RWPE1 (cell line): Measurements from ENCODE around the gene C20orf173.

ENCODE experiments used
- CTCF ChIA-PET: fragments of 350-600 bp; sonication (Branson Sonifier 250); formaldehyde crosslinking; extraction: SDS; loops from one replicate; lab custom pipeline; 2021; lab: Yijun Ruan, JAX
- POLR2A ChIA-PET: fragments of 400-600 bp; formaldehyde crosslinking; extraction: SDS; loops from one replicate; lab custom pipeline; 2020; ENCODE audit warnings: antibody characterized with exemption; ENCODE audit not compliant: low non-redundant PET; lab: Yijun Ruan, JAX
- DNase-seq: peaks from one replicate; pipeline ENCODE4 v3.0.0; 2012; ENCODE audit warnings: low spot score
- H3K27ac ChIP-seq: fragments of 450-650 bp; 2 replicates; pipeline ENCODE4 v1.5.1; 2017
- TF ChIP-seq, protein P1 (sequence below): fragments of 450-650 bp; conservative IDR thresholded peaks from 2 replicates; pipeline ENCODE4 v1.5.1; 2017; ENCODE audit warnings: low read depth, mild to moderate bottlenecking

The C20orf173 gene

DNA sequence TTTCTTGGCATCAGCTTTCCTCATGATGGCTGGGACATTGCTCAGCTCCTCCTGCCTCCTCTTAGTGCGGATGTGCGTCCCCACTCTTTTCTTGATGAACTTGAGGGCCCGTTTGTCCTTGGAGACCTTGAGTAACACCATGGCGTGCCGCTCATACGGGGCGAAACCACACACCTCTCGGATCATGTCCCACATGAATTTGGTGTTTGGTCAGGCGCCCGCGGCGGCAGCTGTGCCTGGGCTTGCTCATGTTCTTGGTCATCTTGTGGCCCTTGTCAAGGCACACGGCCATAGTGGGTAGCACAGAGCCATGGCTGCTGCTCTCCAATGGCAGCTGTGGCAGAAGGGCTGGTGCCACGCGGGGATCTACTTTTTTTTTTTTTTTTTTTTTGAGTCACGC, 15.0 kb upstream of the C20orf173 start:
- ChIA-PET POLR2A (interaction anchor here (0.6 kb wide), 1 partner anchor 163 kb away, joined by 5 read pairs; no protein-coding TSS in a partner anchor), CTCF (interaction anchor here (0.6 kb wide), 1 partner anchor 363 kb away, joined by 3 read pairs; no protein-coding TSS in a partner anchor)
- TF ChIP-seq, protein P1, sequence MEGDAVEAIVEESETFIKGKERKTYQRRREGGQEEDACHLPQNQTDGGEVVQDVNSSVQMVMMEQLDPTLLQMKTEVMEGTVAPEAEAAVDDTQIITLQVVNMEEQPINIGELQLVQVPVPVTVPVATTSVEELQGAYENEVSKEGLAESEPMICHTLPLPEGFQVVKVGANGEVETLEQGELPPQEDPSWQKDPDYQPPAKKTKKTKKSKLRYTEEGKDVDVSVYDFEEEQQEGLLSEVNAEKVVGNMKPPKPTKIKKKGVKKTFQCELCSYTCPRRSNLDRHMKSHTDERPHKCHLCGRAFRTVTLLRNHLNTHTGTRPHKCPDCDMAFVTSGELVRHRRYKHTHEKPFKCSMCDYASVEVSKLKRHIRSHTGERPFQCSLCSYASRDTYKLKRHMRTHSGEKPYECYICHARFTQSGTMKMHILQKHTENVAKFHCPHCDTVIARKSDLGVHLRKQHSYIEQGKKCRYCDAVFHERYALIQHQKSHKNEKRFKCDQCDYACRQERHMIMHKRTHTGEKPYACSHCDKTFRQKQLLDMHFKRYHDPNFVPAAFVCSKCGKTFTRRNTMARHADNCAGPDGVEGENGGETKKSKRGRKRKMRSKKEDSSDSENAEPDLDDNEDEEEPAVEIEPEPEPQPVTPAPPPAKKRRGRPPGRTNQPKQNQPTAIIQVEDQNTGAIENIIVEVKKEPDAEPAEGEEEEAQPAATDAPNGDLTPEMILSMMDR, result no peak
- H3K27ac ChIP-seq, result no peak overlapping the region
- no peak for DNase-seq

DNA sequence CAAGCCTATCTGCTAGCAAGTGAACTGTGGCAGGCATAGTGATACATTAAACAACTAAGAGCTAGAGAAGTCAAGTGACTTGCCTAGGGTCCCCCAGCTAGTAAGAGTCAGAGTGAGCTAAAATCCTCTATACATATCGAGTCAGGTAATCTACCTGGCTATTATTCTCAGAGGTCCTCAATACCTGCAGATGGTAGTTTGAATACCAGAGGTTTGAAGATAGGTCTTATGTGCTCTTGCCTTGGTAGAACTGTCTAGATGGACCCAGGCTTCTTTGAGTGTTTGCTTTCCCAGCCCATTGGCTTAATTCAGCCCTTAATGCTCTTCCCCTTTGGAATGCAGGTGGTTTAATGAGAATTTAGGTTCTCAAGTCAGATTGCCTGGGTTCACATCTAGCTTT, 13.5 kb upstream of the C20orf173 start:
- ChIA-PET CTCF (interaction anchor here (0.6 to 0.7 kb wide), 4 partner anchors 45 to 753 kb away, joined by 3 to 4 read pairs (median 3); no protein-coding TSS in a partner anchor), POLR2A (interaction anchor here (0.7 kb wide), 1 partner anchor 105 kb away, joined by 4 read pairs; no protein-coding TSS in a partner anchor)
- TF ChIP-seq, protein P1, result no peak
- DNase-seq, result no peak
- H3K27ac ChIP-seq, result peak overlapping the region; percentile 81

DNA sequence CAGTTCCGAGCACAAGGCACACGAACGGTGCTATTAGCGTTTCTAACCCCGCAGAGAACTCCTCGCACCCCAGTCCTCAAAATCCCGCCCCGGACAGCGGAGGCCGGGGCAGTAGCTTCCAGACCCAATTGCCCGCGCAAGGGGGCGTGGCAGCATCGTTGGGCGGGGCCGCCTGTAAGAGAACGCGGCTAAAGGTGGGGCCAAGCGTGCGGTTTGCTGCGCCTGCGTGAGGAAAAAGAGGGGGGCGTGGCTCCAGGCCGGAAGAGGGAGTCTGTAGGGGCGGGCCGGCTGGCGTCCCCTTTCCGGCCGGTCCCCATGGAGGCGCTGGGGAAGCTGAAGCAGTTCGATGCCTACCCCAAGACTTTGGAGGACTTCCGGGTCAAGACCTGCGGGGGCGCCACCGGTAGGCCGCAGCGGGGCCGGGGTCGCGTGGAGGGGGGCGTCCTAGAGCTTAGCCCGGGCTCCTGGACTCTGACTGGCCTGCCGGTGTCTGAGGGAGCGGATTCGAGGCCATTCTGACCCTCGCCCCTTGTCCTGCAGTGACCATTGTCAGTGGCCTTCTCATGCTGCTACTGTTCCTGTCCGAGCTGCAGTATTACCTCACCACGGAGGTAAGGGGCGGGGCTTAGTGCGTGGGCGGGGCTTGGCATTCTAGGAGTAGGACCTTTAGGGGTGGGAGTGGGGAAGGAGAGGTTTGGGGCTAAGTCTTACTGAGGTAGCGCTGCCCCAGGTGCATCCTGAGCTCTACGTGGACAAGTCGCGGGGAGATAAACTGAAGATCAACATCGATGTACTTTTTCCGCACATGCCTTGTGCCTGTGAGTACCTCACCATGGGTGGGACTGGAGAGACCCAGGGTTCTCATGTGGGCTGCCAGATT, 12.6 kb upstream of the C20orf173 start, which contains the start of gene ERGIC3:
Gene ERGIC3 (plus strand): TSS at position 296 of the 880 bp plus-strand sequence. CDS start 20 bp downstream, at position 316.
- POLR2A ChIA-PET, result interaction anchor here (0.6 to 0.8 kb wide), 5 partner anchors 29 to 143 kb away, joined by 3 to 7 read pairs (median 3); no protein-coding TSS in a partner anchor

DNA sequence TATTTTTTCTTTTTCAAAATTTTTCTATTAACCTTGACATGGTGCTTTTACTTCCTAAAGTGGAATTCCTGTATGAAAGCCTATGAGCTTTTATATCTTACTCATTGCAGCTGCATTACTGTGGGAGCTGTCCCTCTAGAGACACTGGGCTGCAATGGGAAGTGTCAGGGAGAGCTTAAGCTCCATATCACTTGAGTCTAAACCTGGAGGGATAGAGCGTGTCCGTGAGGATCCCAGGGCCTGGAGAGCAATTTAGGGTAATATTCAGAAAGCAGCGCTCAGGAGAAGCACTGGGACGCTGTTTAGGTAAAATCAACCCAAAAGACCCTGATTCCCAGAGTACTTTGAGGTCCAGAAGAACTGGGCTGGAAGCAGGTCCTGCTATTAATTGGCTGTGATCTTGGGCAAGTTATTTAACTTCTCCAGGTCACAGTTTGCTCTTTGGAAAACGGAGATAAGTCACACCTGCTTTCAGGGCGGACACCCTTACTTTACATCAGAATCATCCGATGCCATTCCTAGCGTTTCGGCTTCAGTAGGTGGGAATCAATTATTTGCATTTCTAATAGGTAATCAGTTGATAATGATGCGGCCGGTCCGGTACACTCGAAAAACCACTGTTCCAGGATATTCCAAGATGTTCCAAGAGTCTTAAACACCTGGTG, 11.8 kb upstream of the C20orf173 start:
- CTCF ChIA-PET, result interaction anchor here (0.7 to 1.1 kb wide), 5 partner anchors 8 to 239 kb away, joined by 3 to 5 read pairs (median 4); no protein-coding TSS in a partner anchor
- H3K27ac ChIP-seq, result peak overlapping the region; percentile 81
- DNase-seq, result no peak
- POLR2A ChIA-PET, result interaction anchor here (0.5 to 0.8 kb wide), 7 partner anchors 15 to 137 kb away, joined by 3 to 7 read pairs (median 4); no protein-coding TSS in a partner anchor
- TF ChIP-seq, protein P1, result no peak

More for the DNA sequence above, 12.6 kb upstream of the C20orf173 start, which contains the start of gene ERGIC3:
- DNase-seq, result peak; percentile 98
- TF ChIP-seq, protein P1, result no peak
- CTCF ChIA-PET, result interaction anchor here (0.5 to 1.1 kb wide), 6 partner anchors 14 to 239 kb away, joined by 3 to 5 read pairs (median 4); no protein-coding TSS in a partner anchor
- peak within 1 kb of the TSS; percentile 81 for H3K27ac ChIP-seq

DNA sequence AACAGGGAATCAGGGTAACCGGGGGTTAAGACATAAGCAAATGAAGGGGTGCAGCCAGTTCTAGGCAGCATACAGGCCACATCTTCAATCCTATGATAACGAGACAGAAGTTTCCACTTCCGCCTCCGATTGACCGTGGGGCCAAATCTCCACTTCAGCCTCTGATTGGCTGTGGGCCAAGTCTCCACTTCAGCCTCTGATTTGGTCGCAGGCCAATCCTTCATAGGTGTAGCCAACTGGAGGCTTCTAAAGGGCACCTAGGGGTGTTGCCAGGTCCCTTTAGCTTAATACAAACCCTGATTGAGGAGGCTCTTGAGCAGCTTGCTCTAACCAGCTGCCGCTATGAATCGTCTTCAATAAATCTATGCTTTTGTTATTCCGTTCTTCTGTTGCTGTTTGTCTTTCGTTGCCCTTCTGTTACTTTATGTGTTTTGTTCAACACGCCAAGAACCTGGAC, 10.3 kb upstream of the C20orf173 start:
- DNase-seq, result no peak
- TF ChIP-seq, protein P1, result no peak
- no peak overlapping the region for H3K27ac ChIP-seq
- ChIA-PET CTCF (interaction anchor here (0.6 to 0.7 kb wide), 2 partner anchors 12 to 80 kb away, joined by 3 to 4 read pairs; no protein-coding TSS in a partner anchor), POLR2A (no interaction called here)
